ENCODE data around the gene FH.

Gene FH

GRCh38 chr1:241456743-241457142, 62.8 kb downstream of the FH start:
- DNase-seq = no peak
- Histone ChIP-seq H3K27ac (no peak overlapping the region), H3K27me3 (ENCODE audit: insufficient read depth, low read depth, severe bottlenecking) (no peaks in the 10 kb centered on the region), H3K9me3 (ENCODE audit: severe bottlenecking) (no peaks in the 10 kb centered on the region), H3K4me3 (ENCODE audit: low read depth, low read length) (no peak overlapping the region), H3K36me3 (no peaks in the 10 kb centered on the region)
- no peak for TF ChIP-seq CTCF (IDR thresholded peaks at IDR 0.05; ENCODE audit: low read depth, low read length)

GRCh38 chr1:241453732-241454131, 65.8 kb downstream of the FH start:
- no peak for TF ChIP-seq CTCF (IDR thresholded peaks at IDR 0.05; ENCODE audit: low read depth, low read length)
- DNase-seq = no peak
- Histone ChIP-seq H3K36me3 (no peaks in the 10 kb centered on the region), H3K4me3 (ENCODE audit: low read depth, low read length) (no peak overlapping the region), H3K27me3 (ENCODE audit: insufficient read depth, low read depth, severe bottlenecking) (no peaks in the 10 kb centered on the region), H3K9me3 (ENCODE audit: severe bottlenecking) (peaks cover 3% of the 10 kb centered on the region), H3K27ac (no peak overlapping the region)

- H3K9me3 ChIP-seq (ENCODE audit: severe bottlenecking) = peaks cover 3% of the 10 kb centered on the region
- no peaks in the 10 kb centered on the region for H3K27me3 ChIP-seq (ENCODE audit: insufficient read depth, low read depth, severe bottlenecking)
- no peak for DNase-seq
- no peak overlapping the region for H3K4me3 ChIP-seq (ENCODE audit: low read depth, low read length)
- H3K27ac ChIP-seq = no peak overlapping the region
- no peaks in the 10 kb centered on the region for H3K36me3 ChIP-seq
- TF ChIP-seq CTCF (IDR thresholded peaks at IDR 0.05; ENCODE audit: low read depth, low read length) = no peak
Measured at GRCh38 chr1:241451956-241452355, 67.6 kb downstream of the FH start.
